ENCODE measurements around the gene NNT.

DNA sequence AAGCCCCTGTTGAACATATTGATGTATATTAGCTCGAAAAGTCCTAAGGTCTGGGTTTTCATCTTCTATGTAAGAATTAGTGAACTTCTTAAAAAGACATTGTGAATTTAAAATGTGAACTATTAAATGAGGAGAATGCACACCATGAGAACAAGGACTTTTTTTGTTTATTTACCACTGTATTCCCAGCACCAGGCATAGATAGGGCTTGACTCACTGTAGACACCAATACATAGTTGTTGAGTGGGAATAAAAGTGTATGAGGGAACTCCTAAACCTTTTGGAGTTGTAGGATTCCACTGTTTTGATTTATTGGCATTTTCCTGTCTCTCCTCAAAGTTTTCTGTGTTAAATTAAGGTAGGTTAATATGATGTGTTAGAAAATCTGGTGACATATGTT lies 40.3 kb downstream of the NNT start:
- TF ChIP-seq POLR2AphosphoS5 (IDR thresholded peaks at IDR 0.05) (no peak), EP300 (IDR thresholded peaks at IDR 0.05; ENCODE audit: low read depth) (no peak)
- TF ChIP-seq, protein P1, sequence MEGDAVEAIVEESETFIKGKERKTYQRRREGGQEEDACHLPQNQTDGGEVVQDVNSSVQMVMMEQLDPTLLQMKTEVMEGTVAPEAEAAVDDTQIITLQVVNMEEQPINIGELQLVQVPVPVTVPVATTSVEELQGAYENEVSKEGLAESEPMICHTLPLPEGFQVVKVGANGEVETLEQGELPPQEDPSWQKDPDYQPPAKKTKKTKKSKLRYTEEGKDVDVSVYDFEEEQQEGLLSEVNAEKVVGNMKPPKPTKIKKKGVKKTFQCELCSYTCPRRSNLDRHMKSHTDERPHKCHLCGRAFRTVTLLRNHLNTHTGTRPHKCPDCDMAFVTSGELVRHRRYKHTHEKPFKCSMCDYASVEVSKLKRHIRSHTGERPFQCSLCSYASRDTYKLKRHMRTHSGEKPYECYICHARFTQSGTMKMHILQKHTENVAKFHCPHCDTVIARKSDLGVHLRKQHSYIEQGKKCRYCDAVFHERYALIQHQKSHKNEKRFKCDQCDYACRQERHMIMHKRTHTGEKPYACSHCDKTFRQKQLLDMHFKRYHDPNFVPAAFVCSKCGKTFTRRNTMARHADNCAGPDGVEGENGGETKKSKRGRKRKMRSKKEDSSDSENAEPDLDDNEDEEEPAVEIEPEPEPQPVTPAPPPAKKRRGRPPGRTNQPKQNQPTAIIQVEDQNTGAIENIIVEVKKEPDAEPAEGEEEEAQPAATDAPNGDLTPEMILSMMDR (IDR thresholded peaks at IDR 0.05): no peak
